Measurements from ENCODE around the gene ADAMTS12. TPM values are rescaled to one million over a fixed set of nuclear protein-coding genes. Genes with fewer than 3 reads are reported as not detected.

Gene ADAMTS12
- total and polyA plus RNA-seq, 2 donors (not counting 1 experiment from before 2014, with no cell fraction given) = 10.7 to 44.8 TPM

DNA sequence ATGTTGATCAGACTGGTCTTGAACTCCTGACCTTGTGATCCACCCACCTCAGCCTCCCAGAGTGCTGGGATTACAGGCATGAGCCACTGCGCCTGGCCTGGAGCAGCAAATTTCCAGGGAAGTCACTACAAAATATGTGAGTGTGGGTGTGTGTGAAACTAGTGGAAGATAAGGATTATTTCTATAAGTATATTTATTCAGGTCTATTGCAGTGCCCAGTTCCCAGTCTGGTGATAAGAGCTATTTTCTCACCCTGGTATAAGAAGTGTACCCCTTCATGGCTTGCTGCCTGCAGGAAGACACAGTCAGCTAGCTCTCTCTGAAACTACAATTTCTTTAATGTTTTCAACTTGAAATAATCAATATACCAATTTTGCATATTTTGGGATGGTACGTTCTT lies 414.0 kb downstream of the ADAMTS12 start:
- Histone ChIP-seq H3K27me3 (ENCODE audit: control insufficient read depth, insufficient read depth, low read length) (no peaks in the 10 kb centered on the region), H2AFZ (ENCODE audit: low read length) (no peak overlapping the region), H3K4me3 (replicated peaks in 1 of 4; ENCODE audit: control extremely low read depth in 1 of 4, insufficient read depth in 1 of 4, low read depth in 3 of 4, low read length in 4 of 4) (no peak overlapping the region), H3K36me3 (ENCODE audit: control insufficient read depth, insufficient read depth, low read length) (no peaks in the 10 kb centered on the region), H3K9ac (ENCODE audit: insufficient read depth, low read length) (no peak overlapping the region), H3K27ac (ENCODE audit: insufficient read depth, low read length) (no peak overlapping the region), H3K79me2 (ENCODE audit: control insufficient read depth, insufficient read depth, low read length) (no peaks in the 10 kb centered on the region), H3K4me2 (ENCODE audit: extremely low read depth, insufficient read depth, low read length) (no peak overlapping the region), H3K9me3 (ENCODE audit: control insufficient read depth, insufficient read depth, low read depth, low read length) (no peaks in the 10 kb centered on the region), H3K4me1 (ENCODE audit: control insufficient read depth, extremely low read depth, insufficient read depth, low read length) (no peaks in the 10 kb centered on the region), H4K20me1 (ENCODE audit: control insufficient read depth, extremely low read depth, insufficient read depth, low read length) (no peaks in the 10 kb centered on the region)
- DNase-seq (ENCODE audit: low read depth in 2 of 2) = no peak
- TF ChIP-seq, protein P1, sequence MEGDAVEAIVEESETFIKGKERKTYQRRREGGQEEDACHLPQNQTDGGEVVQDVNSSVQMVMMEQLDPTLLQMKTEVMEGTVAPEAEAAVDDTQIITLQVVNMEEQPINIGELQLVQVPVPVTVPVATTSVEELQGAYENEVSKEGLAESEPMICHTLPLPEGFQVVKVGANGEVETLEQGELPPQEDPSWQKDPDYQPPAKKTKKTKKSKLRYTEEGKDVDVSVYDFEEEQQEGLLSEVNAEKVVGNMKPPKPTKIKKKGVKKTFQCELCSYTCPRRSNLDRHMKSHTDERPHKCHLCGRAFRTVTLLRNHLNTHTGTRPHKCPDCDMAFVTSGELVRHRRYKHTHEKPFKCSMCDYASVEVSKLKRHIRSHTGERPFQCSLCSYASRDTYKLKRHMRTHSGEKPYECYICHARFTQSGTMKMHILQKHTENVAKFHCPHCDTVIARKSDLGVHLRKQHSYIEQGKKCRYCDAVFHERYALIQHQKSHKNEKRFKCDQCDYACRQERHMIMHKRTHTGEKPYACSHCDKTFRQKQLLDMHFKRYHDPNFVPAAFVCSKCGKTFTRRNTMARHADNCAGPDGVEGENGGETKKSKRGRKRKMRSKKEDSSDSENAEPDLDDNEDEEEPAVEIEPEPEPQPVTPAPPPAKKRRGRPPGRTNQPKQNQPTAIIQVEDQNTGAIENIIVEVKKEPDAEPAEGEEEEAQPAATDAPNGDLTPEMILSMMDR (conservative IDR thresholded peaks at IDR 0.05 in 1 of 2, IDR thresholded peaks at IDR 0.05 in 1 of 2; ENCODE audit: low read depth in 1 of 2, low read length in 2 of 2) = no peak
- no peak for TF ChIP-seq EZH2 (IDR thresholded peaks at IDR 0.05; ENCODE audit: low read length, missing control alignments)

DNA sequence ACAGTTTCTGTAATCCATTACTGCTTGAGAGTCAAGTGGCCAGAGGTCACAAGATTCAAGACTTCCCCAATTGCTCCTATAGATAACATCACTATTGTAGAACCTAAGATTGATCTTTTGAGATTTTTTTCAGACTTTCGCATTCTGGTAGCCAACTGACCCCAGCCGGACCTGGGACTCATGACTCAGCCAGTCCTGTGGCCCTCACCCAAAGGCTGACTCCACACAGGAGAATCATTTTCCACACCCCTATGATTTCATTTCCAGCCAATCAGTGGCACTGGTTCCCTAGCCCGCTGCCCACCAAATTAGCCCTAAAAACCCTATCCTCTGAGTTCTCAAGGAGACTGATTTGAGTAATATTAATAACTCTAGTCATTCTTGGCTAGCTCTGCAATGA lies 414.8 kb downstream of the ADAMTS12 start:
- DNase-seq (ENCODE audit: low read depth in 2 of 2) = peak; percentile 28 to 39
- H3K27me3 ChIP-seq (ENCODE audit: control insufficient read depth, insufficient read depth, low read length) = no peaks in the 10 kb centered on the region
- no peaks in the 10 kb centered on the region for H3K79me2 ChIP-seq (ENCODE audit: control insufficient read depth, insufficient read depth, low read length)
- H3K4me2 ChIP-seq (ENCODE audit: extremely low read depth, insufficient read depth, low read length) = no peak overlapping the region
- no peaks in the 10 kb centered on the region for H4K20me1 ChIP-seq (ENCODE audit: control insufficient read depth, extremely low read depth, insufficient read depth, low read length)
- H3K36me3 ChIP-seq (ENCODE audit: control insufficient read depth, insufficient read depth, low read length) = no peaks in the 10 kb centered on the region
- H3K4me1 ChIP-seq (ENCODE audit: control insufficient read depth, extremely low read depth, insufficient read depth, low read length) = no peaks in the 10 kb centered on the region
- H3K27ac ChIP-seq (ENCODE audit: insufficient read depth, low read length) = no peak overlapping the region
- H2AFZ ChIP-seq (ENCODE audit: low read length) = no peak overlapping the region
- no peaks in the 10 kb centered on the region for H3K9me3 ChIP-seq (ENCODE audit: control insufficient read depth, insufficient read depth, low read depth, low read length)
- H3K9ac ChIP-seq (ENCODE audit: insufficient read depth, low read length) = no peak overlapping the region
- no peak overlapping the region for H3K4me3 ChIP-seq (replicated peaks in 1 of 4; ENCODE audit: control extremely low read depth in 1 of 4, insufficient read depth in 1 of 4, low read depth in 3 of 4, low read length in 4 of 4)
- TF ChIP-seq EZH2 (IDR thresholded peaks at IDR 0.05; ENCODE audit: low read length, missing control alignments) = no peak
- TF ChIP-seq, protein P1 (conservative IDR thresholded peaks at IDR 0.05 in 1 of 2, IDR thresholded peaks at IDR 0.05 in 1 of 2; ENCODE audit: low read depth in 1 of 2, low read length in 2 of 2) = no peak

DNA sequence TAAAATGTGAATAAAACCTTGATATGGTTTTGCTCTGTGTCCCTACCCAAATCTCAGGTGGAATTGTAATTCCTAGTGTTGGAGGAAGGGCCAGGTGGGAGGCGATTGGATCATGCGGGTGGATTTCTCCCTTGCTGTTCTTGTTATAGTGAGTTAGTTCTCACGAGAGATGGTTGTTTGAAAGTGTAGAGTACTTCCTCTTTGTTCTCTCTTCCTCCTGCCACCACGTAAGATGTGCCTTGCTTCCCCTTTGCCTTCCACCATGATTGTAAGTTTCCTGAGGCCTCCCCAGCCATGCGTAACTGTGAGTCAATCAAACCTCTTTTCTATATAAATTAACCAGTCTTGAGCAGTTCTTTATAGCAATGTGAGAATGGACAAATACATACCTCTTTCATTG lies 416.1 kb downstream of the ADAMTS12 start:
- no peak for DNase-seq (ENCODE audit: low read depth in 2 of 2)
- Histone ChIP-seq H3K27ac (ENCODE audit: insufficient read depth, low read length) (no peak overlapping the region), H2AFZ (ENCODE audit: low read length) (no peak overlapping the region), H3K4me3 (replicated peaks in 1 of 4; ENCODE audit: control extremely low read depth in 1 of 4, insufficient read depth in 1 of 4, low read depth in 3 of 4, low read length in 4 of 4) (no peak overlapping the region), H4K20me1 (ENCODE audit: control insufficient read depth, extremely low read depth, insufficient read depth, low read length) (no peaks in the 10 kb centered on the region), H3K79me2 (ENCODE audit: control insufficient read depth, insufficient read depth, low read length) (no peaks in the 10 kb centered on the region), H3K36me3 (ENCODE audit: control insufficient read depth, insufficient read depth, low read length) (peaks cover 2% of the 10 kb centered on the region), H3K9ac (ENCODE audit: insufficient read depth, low read length) (no peak overlapping the region), H3K4me2 (ENCODE audit: extremely low read depth, insufficient read depth, low read length) (no peak overlapping the region), H3K27me3 (ENCODE audit: control insufficient read depth, insufficient read depth, low read length) (no peaks in the 10 kb centered on the region), H3K4me1 (ENCODE audit: control insufficient read depth, extremely low read depth, insufficient read depth, low read length) (no peaks in the 10 kb centered on the region), H3K9me3 (ENCODE audit: control insufficient read depth, insufficient read depth, low read depth, low read length) (no peaks in the 10 kb centered on the region)
- TF ChIP-seq EZH2 (IDR thresholded peaks at IDR 0.05; ENCODE audit: low read length, missing control alignments) = no peak
- TF ChIP-seq, protein P1 (conservative IDR thresholded peaks at IDR 0.05 in 1 of 2, IDR thresholded peaks at IDR 0.05 in 1 of 2; ENCODE audit: low read depth in 1 of 2, low read length in 2 of 2) = no peak
